C4-2B (cell line): Measurements from ENCODE around the gene IFT74.

Experiments
- CTCF ChIP-seq: fragments of 450-650 bp; conservative IDR thresholded peaks from 2 replicates; pipeline ENCODE4 v1.5.1; 2017; ENCODE audit warnings: mild to moderate bottlenecking
- ZFX ChIP-seq: fragments of 450-650 bp; IDR thresholded peaks from 2 replicates; pipeline ENCODE4 v1.6.1; 2017

DNA sequence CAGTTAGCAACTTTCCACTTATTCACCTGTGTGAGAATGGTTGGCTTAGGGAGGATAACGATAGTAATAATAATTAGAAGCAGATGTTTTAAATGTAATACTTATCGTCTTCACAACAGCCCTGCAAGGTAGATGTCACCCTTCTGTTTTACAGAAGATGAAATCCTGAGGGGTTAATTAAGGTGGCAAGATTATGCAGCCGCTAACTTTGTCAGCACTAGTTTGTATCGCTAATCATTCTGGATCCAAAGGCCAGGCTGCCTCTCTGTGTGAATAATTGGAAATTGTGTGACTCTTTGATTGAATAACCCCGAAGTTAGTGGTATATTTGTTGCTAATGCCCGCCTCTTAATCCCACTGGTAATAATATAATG is 635 bp downstream of the IFT74 start:
- TF ChIP-seq CTCF = no peak
- no peak for TF ChIP-seq ZFX
